Skeletal muscle tissue (tissue), 4 donors: ENCODE data around the gene KIF26B. TPM values are rescaled to one million over a fixed set of nuclear protein-coding genes. Genes with fewer than 3 reads are reported as not detected.

Experiments
- H3K27ac ChIP-seq: one replicate; pipeline ENCODE4 v1.7.0; 2013; ENCODE audit warnings: mild to moderate bottlenecking, low read depth, low read length, inconsistent platforms
- H3K27me3 ChIP-seq, 3 donors: one replicate each; pipeline ENCODE4 v1.7.0; 2013; ENCODE audit warnings: low read length in 3 of 3; ENCODE audit not compliant: control insufficient read depth in 3 of 3, insufficient read depth in 3 of 3
- H3K36me3 ChIP-seq, 3 donors: one replicate each; pipeline ENCODE4 v1.7.0; 2013; ENCODE audit warnings: low read length in 3 of 3; ENCODE audit not compliant: control insufficient read depth in 3 of 3, insufficient read depth in 3 of 3
- H3K4me1 ChIP-seq, 3 donors: one replicate each; pipeline ENCODE4 v1.7.0; 2013; ENCODE audit warnings: low read length in 3 of 3, mild to moderate bottlenecking in 3 of 3; ENCODE audit not compliant: control insufficient read depth in 3 of 3, insufficient read depth in 3 of 3
- H3K4me3 ChIP-seq, 3 donors: one replicate each; pipeline ENCODE4 v1.7.0; 2013; ENCODE audit warnings: low read length in 3 of 3
- H3K9ac ChIP-seq, 3 donors: one replicate each; pipeline ENCODE4 v1.7.0; 2013; ENCODE audit warnings: low read length in 3 of 3, mild to moderate bottlenecking in 3 of 3, moderate library complexity in 2 of 3, low read depth in 1 of 3
- H3K9me3 ChIP-seq, 3 donors: one replicate each; pipeline ENCODE4 v1.7.0; 2013; ENCODE audit warnings: low read length in 3 of 3; ENCODE audit not compliant: control insufficient read depth in 3 of 3
- total RNA-seq: library from RNA; depleted of rRNA; stranded (reverse); fragments of >200 nt; gene quantifications from one replicate; pipeline ENCODE4 v1.2.3, GENCODE V29; 2014
- donor health status: Osteomylitis.

Gene KIF26B
- total RNA-seq, 1 donor from 2014 or later, result 0.52 TPM

GRCh38 chr1:245365095-245366020 lies 210.6 kb downstream of the KIF26B start:
- Histone ChIP-seq H3K4me1 (no peaks in the 10 kb centered on the region), H3K4me3 (no peak overlapping the region), H3K9me3 (no peaks in the 10 kb centered on the region), H3K27me3 (no peaks in the 10 kb centered on the region), H3K27ac (no peak overlapping the region), H3K9ac (no peak overlapping the region), H3K36me3 (no peaks in the 10 kb centered on the region)

GRCh38 chr1:245366886-245367285 lies 212.1 kb downstream of the KIF26B start:
- Histone ChIP-seq H3K27me3 (peaks cover 0 to 5% (median 0%) of the 10 kb centered on the region in 3 donors), H3K36me3 (no peaks in the 10 kb centered on the region), H3K9ac (no peak overlapping the region), H3K4me3 (no peak overlapping the region), H3K27ac (no peak overlapping the region), H3K4me1 (peaks cover 0 to 3% (median 0%) of the 10 kb centered on the region in 3 donors), H3K9me3 (no peaks in the 10 kb centered on the region)

DNA sequence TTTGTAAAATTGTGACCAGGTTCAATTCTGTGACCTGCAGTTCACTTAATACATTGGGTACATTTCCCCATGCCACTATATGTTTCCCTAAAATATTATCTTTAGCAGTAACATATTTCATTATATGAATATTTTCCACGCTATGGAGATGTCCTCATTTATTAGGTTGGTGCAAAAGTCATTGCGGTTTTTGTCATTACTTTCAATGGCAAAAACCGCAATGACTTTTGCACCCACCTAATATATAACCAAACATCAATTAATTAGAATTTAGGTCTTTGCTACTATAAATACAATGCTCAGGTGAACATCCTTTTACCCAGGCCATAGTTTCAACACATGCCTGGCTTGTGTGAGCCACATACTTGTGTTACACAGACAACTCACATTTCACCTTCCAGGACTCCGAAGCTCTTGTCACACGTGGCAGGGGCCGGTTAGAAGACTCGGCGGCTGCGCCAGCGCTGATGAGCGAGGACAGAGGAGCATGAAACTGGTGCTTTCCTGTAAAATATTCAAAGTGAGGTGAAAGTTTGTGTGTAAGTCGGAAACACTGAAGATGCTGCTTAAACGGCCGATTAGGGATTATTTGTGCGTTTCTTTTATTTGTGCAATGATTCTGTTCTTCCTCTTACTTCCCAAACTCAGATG lies 215.5 kb downstream of the KIF26B start:
- Histone ChIP-seq H3K27me3 (peaks cover 0 to 5% (median 0%) of the 10 kb centered on the region in 3 donors), H3K27ac (no peak overlapping the region), H3K4me1 (peaks cover 0 to 3% (median 0%) of the 10 kb centered on the region in 3 donors), H3K9ac (no peak overlapping the region), H3K9me3 (peaks cover 0 to 2% (median 0%) of the 10 kb centered on the region in 3 donors), H3K36me3 (no peaks in the 10 kb centered on the region), H3K4me3 (no peak overlapping the region)

DNA sequence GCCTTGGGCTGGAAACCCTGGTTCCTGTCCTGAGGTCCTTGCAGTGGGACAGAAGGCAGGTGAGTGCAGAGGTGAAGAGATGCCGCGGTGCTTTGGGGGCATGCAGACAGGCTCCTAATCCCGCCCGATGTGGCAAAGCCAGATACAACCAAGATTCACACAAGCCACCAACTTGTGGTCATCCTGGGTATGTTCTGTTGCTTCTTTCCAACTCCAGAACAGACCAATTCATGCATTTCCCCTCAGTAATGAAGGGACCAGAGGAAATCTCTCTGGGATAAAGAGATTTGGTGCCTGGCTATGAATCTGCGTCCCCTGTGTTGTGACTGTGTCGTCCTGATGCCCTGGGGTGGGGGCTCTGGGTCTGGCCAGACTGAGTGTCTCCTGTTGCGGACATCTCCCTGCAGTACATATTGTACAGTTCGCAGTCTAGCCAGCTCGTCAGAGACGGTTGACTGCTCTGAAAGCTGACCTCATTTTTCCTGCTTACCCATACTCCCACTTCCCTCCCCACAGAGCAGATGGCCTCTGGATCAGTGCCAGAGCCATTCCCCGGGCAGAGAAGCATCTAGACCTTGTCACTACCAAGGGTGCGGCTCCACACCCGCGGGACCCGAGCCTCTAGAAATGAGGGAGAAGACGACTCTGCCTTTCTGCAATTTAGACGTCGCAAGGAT lies 216.3 kb downstream of the KIF26B start:
- H3K9ac ChIP-seq, result no peak overlapping the region
- H3K4me1 ChIP-seq, result peaks cover 0 to 3% (median 0%) of the 10 kb centered on the region in 3 donors
- no peaks in the 10 kb centered on the region for H3K36me3 ChIP-seq
- peaks cover 0 to 2% (median 0%) of the 10 kb centered on the region in 3 donors for H3K9me3 ChIP-seq
- no peak overlapping the region for H3K4me3 ChIP-seq
- no peak overlapping the region for H3K27ac ChIP-seq
- H3K27me3 ChIP-seq, result peaks cover 0 to 5% (median 0%) of the 10 kb centered on the region in 3 donors

DNA sequence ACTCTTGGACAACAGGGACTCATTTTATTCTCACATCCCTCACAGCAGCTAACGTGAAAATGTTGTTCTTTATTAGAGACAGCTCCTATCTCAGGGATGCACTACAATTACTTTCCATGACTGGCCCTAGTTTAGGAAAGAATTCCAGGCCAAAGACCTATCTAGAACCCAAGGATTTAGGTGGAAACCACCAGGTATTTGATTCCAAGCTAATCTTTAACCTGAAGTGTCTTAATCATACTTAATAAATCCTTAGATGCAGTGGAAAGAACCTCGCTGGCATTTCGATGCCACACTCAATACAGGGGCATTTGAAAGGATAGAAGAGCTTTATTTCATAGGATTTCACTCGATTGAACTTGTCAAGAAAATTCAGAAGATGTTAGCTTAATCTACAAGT lies 218.3 kb downstream of the KIF26B start:
- Histone ChIP-seq H3K4me1 (peaks cover 0 to 3% (median 0%) of the 10 kb centered on the region in 3 donors), H3K4me3 (no peak overlapping the region), H3K27ac (no peak overlapping the region), H3K36me3 (no peaks in the 10 kb centered on the region), H3K9me3 (peaks cover 0 to 2% (median 0%) of the 10 kb centered on the region in 3 donors), H3K27me3 (peaks cover 0 to 5% (median 0%) of the 10 kb centered on the region in 3 donors), H3K9ac (no peak overlapping the region)

DNA sequence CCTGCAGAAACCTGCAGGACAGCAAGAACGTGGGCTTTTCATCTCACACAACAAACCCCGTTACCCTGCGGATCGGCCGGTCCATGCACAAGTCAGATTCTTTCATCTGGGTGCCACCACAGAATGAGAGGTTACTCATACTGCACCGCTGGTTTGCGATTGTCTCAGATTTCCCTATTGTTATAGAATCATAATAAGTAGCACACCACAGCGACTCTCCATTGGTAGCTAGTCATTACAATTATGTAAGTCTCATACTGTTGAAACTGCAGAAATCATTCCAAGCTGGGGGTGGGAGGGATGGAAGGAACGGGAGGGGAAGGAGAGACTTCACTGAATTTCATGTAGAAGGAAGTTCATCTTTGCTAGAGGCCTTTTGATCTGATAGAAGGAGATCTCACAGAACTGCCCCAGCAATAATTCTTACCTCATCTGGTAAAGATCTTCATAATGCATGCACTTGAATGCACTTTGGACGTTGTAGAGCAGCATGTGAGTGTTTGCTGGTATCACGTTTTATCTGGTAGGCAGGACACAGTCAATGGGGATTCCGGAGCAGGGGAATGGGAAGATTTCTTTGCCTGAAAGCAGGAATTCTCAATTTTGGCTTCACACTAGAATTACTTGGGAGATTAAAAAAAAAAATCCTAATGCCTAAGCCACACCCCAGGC lies 221.1 kb downstream of the KIF26B start:
- H3K9ac ChIP-seq, result no peak overlapping the region
- H3K36me3 ChIP-seq, result no peaks in the 10 kb centered on the region
- peaks cover 0 to 2% (median 0%) of the 10 kb centered on the region in 3 donors for H3K4me1 ChIP-seq
- H3K9me3 ChIP-seq, result peaks cover 0 to 2% (median 0%) of the 10 kb centered on the region in 3 donors
- no peak overlapping the region for H3K4me3 ChIP-seq
- no peak overlapping the region for H3K27ac ChIP-seq
- peaks cover 0 to 2% (median 0%) of the 10 kb centered on the region in 3 donors for H3K27me3 ChIP-seq

GRCh38 chr1:245377854-245378253 lies 223.1 kb downstream of the KIF26B start:
- Histone ChIP-seq H3K4me1 (no peaks in the 10 kb centered on the region), H3K4me3 (no peak overlapping the region), H3K9ac (no peak overlapping the region), H3K36me3 (no peaks in the 10 kb centered on the region), H3K9me3 (peaks cover 0 to 2% (median 0%) of the 10 kb centered on the region in 3 donors), H3K27me3 (no peaks in the 10 kb centered on the region), H3K27ac (no peak overlapping the region)

GRCh38 chr1:245378311-245378722 lies 223.5 kb downstream of the KIF26B start:
- H3K27me3 ChIP-seq, result no peaks in the 10 kb centered on the region

DNA sequence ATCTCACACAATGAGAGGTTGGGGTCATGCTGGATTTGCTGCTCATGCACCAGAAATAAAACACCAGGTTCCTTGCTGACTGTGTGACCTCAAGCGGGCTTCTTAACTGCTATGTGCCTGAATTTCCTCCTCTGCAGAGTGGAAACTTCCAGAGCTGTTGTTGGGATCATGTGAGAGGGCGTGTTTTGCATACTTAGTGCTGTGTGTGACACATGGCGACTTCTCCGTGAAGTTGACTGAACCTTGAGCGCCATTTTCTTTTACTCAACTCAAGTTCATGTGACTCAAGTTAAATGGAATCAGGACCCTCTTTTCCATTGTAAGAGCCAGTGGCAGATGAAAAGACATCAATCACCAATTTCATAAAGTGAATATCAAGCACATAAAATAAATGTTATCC lies 224.0 kb downstream of the KIF26B start:
- Histone ChIP-seq H3K36me3 (no peaks in the 10 kb centered on the region), H3K27ac (no peak overlapping the region), H3K4me1 (no peaks in the 10 kb centered on the region), H3K9ac (no peak overlapping the region), H3K27me3 (peaks cover 0 to under 1% (median under 1%) of the 10 kb centered on the region in 3 donors), H3K4me3 (no peak overlapping the region), H3K9me3 (peaks cover 0 to 2% (median 0%) of the 10 kb centered on the region in 3 donors)

More at GRCh38 chr1:245378311-245378722, 223.5 kb downstream of the KIF26B start:
- no peaks in the 10 kb centered on the region for H3K4me1 ChIP-seq
- no peaks in the 10 kb centered on the region for H3K36me3 ChIP-seq
- no peak overlapping the region for H3K9ac ChIP-seq
- no peak overlapping the region for H3K27ac ChIP-seq
- H3K9me3 ChIP-seq, result peaks cover 0 to 2% (median 0%) of the 10 kb centered on the region in 3 donors
- H3K4me3 ChIP-seq, result no peak overlapping the region
